Measurements from ENCODE around the gene NFKB1.

Gene NFKB1

GRCh38 chr4:102637391-102637790 lies 136.2 kb downstream of the NFKB1 start:
- DNase-seq, result no peak

- no peak for DNase-seq
Measured at GRCh38 chr4:102638621-102639020, 137.5 kb downstream of the NFKB1 start.

- no peak for DNase-seq
Measured at GRCh38 chr4:102639598-102639997, 138.4 kb downstream of the NFKB1 start.

GRCh38 chr4:102640669-102641068 lies 139.5 kb downstream of the NFKB1 start:
- no peak for DNase-seq

- DNase-seq, result no peak
Measured at GRCh38 chr4:102641793-102642192, 140.6 kb downstream of the NFKB1 start.

- DNase-seq, result no peak
Measured at GRCh38 chr4:102642631-102643298, 141.6 kb downstream of the NFKB1 start.

GRCh38 chr4:102647117-102647516 lies 146.0 kb downstream of the NFKB1 start:
- no peak for DNase-seq

- no peak for DNase-seq
Measured at GRCh38 chr4:102657206-102657605, 156.0 kb downstream of the NFKB1 start.

- DNase-seq, result no peak
Measured at GRCh38 chr4:102663073-102663472, 161.9 kb downstream of the NFKB1 start.

GRCh38 chr4:102665527-102665926 lies 164.4 kb downstream of the NFKB1 start:
- DNase-seq, result peak; percentile 74

All from COR-L47 (cell line).